CD4-positive, alpha-beta T cell (primary cell): Measurements from ENCODE around the gene RGL1. TPM values are rescaled to one million over a fixed set of nuclear protein-coding genes. Genes with fewer than 3 reads are reported as not detected.

ENCODE experiments used
- ATAC-seq: fragments of 200-7000 bp; cut with Tn5 transposase; one replicate; pipeline ENCODE4 v1.10.0; 2022; ENCODE audit warnings: mild to moderate bottlenecking; ENCODE audit not compliant: poor library complexity
- CTCF ChIA-PET: fragments of 350-600 bp; sonication (Branson Sonifier 250); formaldehyde crosslinking; loops from one replicate; lab custom pipeline; 2021; ENCODE audit warnings: antibody characterized with exemption, inconsistent platforms; lab: Charles Lee
- POLR2A ChIA-PET: fragments of 350-600 bp; sonication (Branson Sonifier 250); formaldehyde crosslinking; loops from one replicate; lab custom pipeline; 2021; ENCODE audit warnings: antibody characterized with exemption, inconsistent platforms; lab: Charles Lee
- DNase-seq, 14 experiments: peaks; one replicate each; pipeline ENCODE4 v3.0.0-alpha.2; 2013 to 2020; ENCODE audit warnings: mixed read lengths in 2 of 14
- H3K27ac ChIP-seq, 2 donors: one replicate each; pipeline versions ENCODE4 v1.5.1 to v1.7.0; 2013; ENCODE audit warnings: low read length in 2 of 2, low read depth in 1 of 2, mild to moderate bottlenecking in 1 of 2
- H3K27me3 ChIP-seq, 2 experiments: 1 replicate in 1 of 2; 2 replicates in 1 of 2; pipeline versions ENCODE4 v1.6.1 to v1.7.0; 2013; ENCODE audit warnings: low read length in 2 of 2, control low read depth in 1 of 2, mild to moderate bottlenecking in 1 of 2, moderate library complexity in 1 of 2; ENCODE audit not compliant: insufficient read depth in 2 of 2, control insufficient read depth in 1 of 2
- H3K36me3 ChIP-seq: one replicate; pipeline ENCODE4 v1.6.1; 2013; ENCODE audit warnings: low read length, control low read depth; ENCODE audit not compliant: insufficient read depth
- H3K4me1 ChIP-seq: one replicate; pipeline ENCODE4 v1.6.1; 2013; ENCODE audit warnings: low read length, control low read depth; ENCODE audit not compliant: insufficient read depth
- H3K4me3 ChIP-seq: one replicate; pipeline ENCODE4 v1.5.1; 2013; ENCODE audit warnings: mild to moderate bottlenecking, low read length, moderate library complexity
- H3K9me3 ChIP-seq, 2 experiments: 1 replicate in 1 of 2; 2 replicates in 1 of 2; pipeline versions ENCODE4 v1.6.1 to v1.7.0; 2013; ENCODE audit warnings: low read length in 2 of 2, mild to moderate bottlenecking in 2 of 2, control low read depth in 1 of 2, moderate library complexity in 1 of 2; ENCODE audit not compliant: control insufficient read depth in 1 of 2, insufficient read depth in 1 of 2
- H3K27ac Mint-ChIP-seq: one replicate; pipeline ENCODE4 v1.8.0; 2020; ENCODE audit warnings: mixed read lengths
- H3K27me3 Mint-ChIP-seq: one replicate; pipeline ENCODE4 v1.8.0; 2021; ENCODE audit warnings: mixed read lengths
- H3K36me3 Mint-ChIP-seq: one replicate; pipeline ENCODE4 v1.8.0; 2021; ENCODE audit warnings: low read depth, mixed read lengths
- H3K4me1 Mint-ChIP-seq: one replicate; pipeline ENCODE4 v1.8.0; 2021; ENCODE audit warnings: low read depth, mixed read lengths
- H3K4me3 Mint-ChIP-seq: one replicate; pipeline ENCODE4 v1.8.0; 2020; ENCODE audit warnings: mild to moderate bottlenecking, mixed read lengths
- H3K9me3 Mint-ChIP-seq: one replicate; pipeline ENCODE4 v1.8.0; 2020; ENCODE audit warnings: mixed read lengths
- CTCF ChIP-seq: fragments of 200-600 bp; IDR thresholded peaks from one replicate; pipeline ENCODE4 v1.8.0; 2022; ENCODE audit warnings: antibody characterized with exemption, mild to moderate bottlenecking
- intact Hi-C, 2 experiments: fragments of 100-400 bp; cut with DNase I in 1 of 2; cut with micrococcal nuclease in 1 of 2; formaldehyde crosslinking; loops; one replicate each; pipeline versions ENCODE4 v1.15.1 to v1.9.0; 2023 to 2025; cut with DNase I, micrococcal nuclease
- total RNA-seq, 174 experiments: library from RNA in 2 of 174; stranded (reverse) in 2 of 174; gene quantifications; one replicate each; pipeline ENCODE4 v1.2.3 and lab custom pipeline; 2021 to 2026

The RGL1 gene
- total RNA-seq, 2 experiments from 2014 or later = 1.2 to 1.8 TPM

- Mint-ChIP-seq H3K4me1 (no peaks in the 10 kb centered on the region), H3K27me3 (peaks cover 7% of the 10 kb centered on the region), H3K27ac (no peak overlapping the region), H3K9me3 (no peaks in the 10 kb centered on the region), H3K4me3 (no peak overlapping the region), H3K36me3 (no peaks in the 10 kb centered on the region)
- no peak overlapping the region for H3K27ac ChIP-seq
- DNase-seq (no peak), ATAC-seq (no peak)
- no peak for TF ChIP-seq CTCF
- H3K27me3 ChIP-seq = no peaks in the 10 kb centered on the region
- POLR2A ChIA-PET = no interaction called here
- no peak overlapping the region for H3K4me3 ChIP-seq
- intact Hi-C loops = no loop called here
- no peaks in the 10 kb centered on the region for H3K9me3 ChIP-seq
- H3K4me1 ChIP-seq = no peaks in the 10 kb centered on the region
- CTCF ChIA-PET = interaction anchor here (1.2 kb wide), 1 partner anchor 47 kb away, joined by 3 read pairs; no protein-coding TSS in a partner anchor
- no peaks in the 10 kb centered on the region for H3K36me3 ChIP-seq
Measured at GRCh38 chr1:183962903-183963302, 158.0 kb downstream of the RGL1 start.

GRCh38 chr1:183965726-183966125 lies 160.8 kb downstream of the RGL1 start:
- no peaks in the 10 kb centered on the region for H3K9me3 Mint-ChIP-seq
- ATAC-seq = no peak
- Histone ChIP-seq H3K4me3 (no peak overlapping the region), H3K4me1 (no peaks in the 10 kb centered on the region), H3K27me3 (no peaks in the 10 kb centered on the region), H3K9me3 (no peaks in the 10 kb centered on the region), H3K27ac (no peak overlapping the region), H3K36me3 (no peaks in the 10 kb centered on the region)
- H3K4me3 Mint-ChIP-seq = no peak overlapping the region
- DNase-seq = no peak
- no peak overlapping the region for H3K27ac Mint-ChIP-seq
- TF ChIP-seq CTCF = no peak
- H3K4me1 Mint-ChIP-seq = no peaks in the 10 kb centered on the region
- intact Hi-C loops = no loop called here
- no peaks in the 10 kb centered on the region for H3K36me3 Mint-ChIP-seq
- ChIA-PET CTCF (interaction anchor here (1.0 kb wide), 1 partner anchor 50 kb away, joined by 3 read pairs; no protein-coding TSS in a partner anchor), POLR2A (no interaction called here)
- H3K27me3 Mint-ChIP-seq = peaks cover 7% of the 10 kb centered on the region

- Histone ChIP-seq H3K27ac (no peak overlapping the region), H3K4me3 (no peak overlapping the region), H3K4me1 (no peaks in the 10 kb centered on the region), H3K9me3 (no peaks in the 10 kb centered on the region), H3K27me3 (no peaks in the 10 kb centered on the region), H3K36me3 (no peaks in the 10 kb centered on the region)
- H3K9me3 Mint-ChIP-seq = no peaks in the 10 kb centered on the region
- no peaks in the 10 kb centered on the region for H3K36me3 Mint-ChIP-seq
- ChIA-PET POLR2A (no interaction called here), CTCF (no interaction called here)
- no peak for TF ChIP-seq CTCF
- H3K4me3 Mint-ChIP-seq = no peak overlapping the region
- intact Hi-C loops = no loop called here
- no peak for DNase-seq
- H3K27ac Mint-ChIP-seq = no peak overlapping the region
- ATAC-seq = no peak
- peaks cover 7% of the 10 kb centered on the region for H3K27me3 Mint-ChIP-seq
- no peaks in the 10 kb centered on the region for H3K4me1 Mint-ChIP-seq
Measured at GRCh38 chr1:183966487-183966886, 161.6 kb downstream of the RGL1 start.
